Esophagus squamous epithelium (tissue), 4 donors: ENCODE data around the gene ROR2.

Experiments
- CTCF ChIP-seq, 6 experiments: fragments of 450-650 bp in 4 of 6; fragments of 200-600 bp in 2 of 6; sonication (generic) in 2 of 6; IDR thresholded peaks; one replicate each; pipeline ENCODE4 v1.5.1; 2016 to 2019; ENCODE audit warnings: antibody characterized with exemption in 6 of 6, mild to moderate bottlenecking in 4 of 6, moderate library complexity in 4 of 6
- POLR2A ChIP-seq, 4 donors: fragments of 450-650 bp; IDR thresholded peaks; one replicate each; pipeline ENCODE4 v1.6.1; 2017; ENCODE audit warnings: antibody characterized with exemption in 4 of 4, mild to moderate bottlenecking in 4 of 4, moderate library complexity in 3 of 4

- no peak for TF ChIP-seq CTCF (IDR thresholded peaks at IDR 0.05)
- no peak for TF ChIP-seq POLR2A (IDR thresholded peaks at IDR 0.05)
Measured at GRCh38 chr9:91886414-91887076, 63.5 kb downstream of the ROR2 start.
